ENCODE data around the gene ARHGAP19. TPM values are rescaled to one million over a fixed set of nuclear protein-coding genes. Genes with fewer than 3 reads are reported as not detected.

ARHGAP19 gene
- polyA plus RNA-seq, 3 donors, result 27.6 to 28.7 (median 28.2) TPM

GRCh38 chr10:97173036-97173435, 119.4 kb downstream of the ARHGAP19 start:
- DNase-seq, result no peak

Other genes with a start within 250 kb of the ARHGAP19 start
- 1 to 10 TPM; 6.7 to 8.3 (median 7.9) TPM for gene SLIT1, start 106.7 kb downstream of the ARHGAP19 start, polyA plus RNA-seq (ENCODE audit: insufficient read length in 3 of 3)
- gene FRAT1, start 26.6 kb upstream of the ARHGAP19 start, polyA plus RNA-seq (ENCODE audit: insufficient read length in 3 of 3), result 1 to 10 TPM; 3.8 to 5.2 (median 4.3) TPM
- gene FRAT2, start 42.1 kb upstream of the ARHGAP19 start, polyA plus RNA-seq (ENCODE audit: insufficient read length in 3 of 3), result 10 to 100 TPM; 13.1 to 14.1 (median 14.0) TPM
- gene RRP12, start 108.7 kb upstream of the ARHGAP19 start, polyA plus RNA-seq (ENCODE audit: insufficient read length in 3 of 3), result 10 to 100 TPM; 26.3 to 34.6 (median 26.7) TPM
- gene PGAM1, start 133.6 kb upstream of the ARHGAP19 start, polyA plus RNA-seq (ENCODE audit: insufficient read length in 3 of 3), result 100 to 1,000 TPM; 164 to 200 (median 193) TPM
- 10 to 100 TPM; 32.0 to 43.3 (median 39.7) TPM for gene EXOSC1, start 153.4 kb upstream of the ARHGAP19 start, polyA plus RNA-seq (ENCODE audit: insufficient read length in 3 of 3)
- gene ZDHHC16, start 153.5 kb upstream of the ARHGAP19 start, polyA plus RNA-seq (ENCODE audit: insufficient read length in 3 of 3), result 10 to 100 TPM; 40.5 to 43.1 (median 40.7) TPM
- gene MMS19, start 205.8 kb upstream of the ARHGAP19 start, polyA plus RNA-seq (ENCODE audit: insufficient read length in 3 of 3), result 100 to 1,000 TPM in 2 of 3 donors, 10 to 100 TPM in 1; 94.4 to 108 (median 106) TPM
- 10 to 100 TPM in 2 of 3 donors, 1 to 10 TPM in 1; 9.2 to 12.5 (median 11.3) TPM for gene UBTD1, start 206.3 kb upstream of the ARHGAP19 start, polyA plus RNA-seq (ENCODE audit: insufficient read length in 3 of 3)

Measured in renal pelvis (tissue), 4 donors.